CD4-positive, alpha-beta T cell treated with Interferon alpha-2 for 1 hour (primary cell): Measurements from ENCODE around the gene CTU2.
"Not testable (repeated sequence)": the region's sequence is repeated elsewhere in the genome, so short reads cannot be mapped to it uniquely, and the experiment has no call there.

Source experiments
- DNase-seq, 2 donors: peaks; one replicate each; pipeline ENCODE4 v3.0.0-alpha.2; 2020 to 2022

Gene CTU2

GRCh38 chr16:88706229-88706964 lies at the start of gene CTU2, which contains the start of gene RNF166:
Gene CTU2 (plus strand): TSS chr16:88706503. CDS start chr16:88706531, 28 bp downstream.
Gene RNF166 (minus strand): TSS chr16:88706408. CDS start chr16:88706325, 83 bp downstream.
- peak; percentile 86 to 92 for DNase-seq

- no peak for DNase-seq
Observed at GRCh38 chr16:88657371-88657770, 48.9 kb upstream of the CTU2 start.

GRCh38 chr16:88658714-88659113 lies 47.6 kb upstream of the CTU2 start:
- no peak for DNase-seq

GRCh38 chr16:88659160-88659559 lies 47.1 kb upstream of the CTU2 start:
- DNase-seq = no peak

DNA sequence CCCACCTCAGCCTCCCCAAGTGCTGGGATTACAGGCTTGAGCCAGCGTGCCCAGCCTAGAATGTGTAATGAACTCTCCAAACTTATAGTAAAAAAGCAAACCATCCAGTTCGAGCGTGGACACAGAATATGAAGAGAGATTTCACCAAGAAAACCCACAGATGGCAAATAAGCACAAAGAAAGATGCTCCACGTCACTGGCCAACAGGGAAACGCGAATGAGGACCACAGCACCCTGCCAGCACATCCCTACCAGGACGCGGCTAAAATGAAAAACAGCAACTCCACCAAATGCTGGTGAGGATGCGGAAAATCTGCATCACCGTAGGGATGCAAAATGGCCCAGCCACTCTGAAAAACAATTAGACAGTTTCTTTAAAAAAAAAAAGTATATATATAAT lies 44.8 kb upstream of the CTU2 start:
- no peak for DNase-seq

DNA sequence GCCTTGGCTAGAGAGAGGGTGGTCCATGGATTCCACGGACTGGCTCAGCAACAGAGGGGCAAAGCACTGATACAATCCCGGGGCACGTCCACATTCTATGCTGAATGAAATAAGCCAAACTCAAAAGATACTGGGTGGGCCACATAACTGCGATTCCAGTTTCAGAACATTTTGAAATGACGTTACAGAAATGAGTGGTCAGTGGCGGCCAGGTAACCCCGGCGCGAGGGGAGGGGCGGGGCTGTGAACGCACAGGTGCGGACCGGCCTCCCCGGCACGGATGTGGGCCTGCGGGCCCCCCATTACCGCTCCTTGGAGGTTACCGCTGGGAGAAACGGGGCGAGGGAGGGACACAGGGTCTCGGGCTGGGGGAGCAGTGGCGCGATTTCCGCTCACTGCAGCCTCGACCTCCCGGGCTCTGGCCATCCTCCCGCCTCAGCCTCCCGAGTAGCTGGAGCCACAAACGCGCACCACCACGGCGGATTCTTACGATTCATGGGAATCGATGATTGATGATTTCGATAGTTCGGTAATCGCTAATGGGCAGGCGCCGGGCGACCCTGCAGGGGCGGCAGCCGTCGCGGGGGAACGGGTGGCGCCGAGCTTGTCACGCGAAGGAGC lies 44.0 kb upstream of the CTU2 start:
- peak in 1 of 2 donors; percentile 25 for DNase-seq

DNA sequence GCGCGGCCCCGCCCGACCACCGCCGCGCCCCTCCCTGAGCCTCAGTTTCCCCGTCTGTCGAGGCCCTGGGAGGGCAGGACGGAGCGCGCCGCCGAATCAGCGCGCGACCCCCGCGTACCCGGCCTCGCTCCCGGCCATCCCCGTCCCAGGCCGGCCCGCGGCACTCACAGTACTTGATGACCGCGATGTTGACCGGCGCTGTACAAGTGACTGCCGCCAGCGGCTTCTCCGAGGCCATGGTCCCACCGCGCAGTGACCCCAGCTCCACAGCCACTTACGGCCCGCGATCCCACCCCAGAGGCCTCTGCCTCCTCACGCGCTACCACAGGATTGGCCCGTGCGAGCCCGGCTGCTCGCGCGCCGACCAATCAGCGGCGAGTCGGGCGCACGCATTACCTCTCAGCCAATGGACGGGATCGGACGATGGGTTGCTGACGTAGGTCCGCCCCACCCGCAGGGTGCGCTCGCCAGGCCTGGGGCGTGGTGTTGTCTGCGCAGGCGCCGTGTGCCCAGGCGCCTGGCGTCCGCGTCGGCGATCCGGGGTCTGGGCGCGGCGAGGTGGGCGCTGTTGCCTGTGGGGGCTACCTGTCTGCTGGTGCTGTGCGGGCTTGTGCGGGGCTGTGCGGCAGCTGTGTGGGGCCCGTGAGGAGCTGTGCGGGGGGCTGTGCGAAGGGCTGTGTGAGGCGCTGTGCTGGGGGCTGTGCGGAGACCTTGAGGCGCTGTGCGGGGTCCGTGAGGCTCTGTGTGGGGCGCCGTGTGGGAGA lies 43.3 kb upstream of the CTU2 start, which contains the start of gene MVD:
MVD (minus strand) TSS at position 249 of the 764 bp plus-strand sequence; CDS start at position 238, 11 bp downstream.
- peak; percentile 96 to 97 for DNase-seq

DNA sequence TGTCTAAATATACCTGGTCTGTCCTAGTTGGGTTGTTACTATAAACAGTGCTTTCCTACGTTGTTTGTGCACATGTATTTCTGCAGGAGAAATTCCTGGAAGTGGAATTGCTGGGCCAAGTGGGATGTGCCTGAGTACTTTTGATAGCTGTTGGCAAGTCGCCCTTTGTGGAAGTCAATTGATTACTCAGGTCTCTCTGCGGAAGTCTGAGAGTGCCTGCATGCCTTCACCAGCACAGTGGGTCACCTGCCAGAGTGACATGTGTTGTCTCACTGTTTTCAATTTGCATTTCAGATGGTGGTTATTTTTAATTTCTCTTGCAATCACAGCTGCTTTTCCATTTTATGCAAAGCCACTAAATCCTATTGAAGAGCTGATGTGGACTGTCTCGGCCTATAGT lies 41.2 kb upstream of the CTU2 start:
- DNase-seq = no peak

GRCh38 chr16:88665570-88665969 lies 40.7 kb upstream of the CTU2 start:
- DNase-seq = no peak

DNA sequence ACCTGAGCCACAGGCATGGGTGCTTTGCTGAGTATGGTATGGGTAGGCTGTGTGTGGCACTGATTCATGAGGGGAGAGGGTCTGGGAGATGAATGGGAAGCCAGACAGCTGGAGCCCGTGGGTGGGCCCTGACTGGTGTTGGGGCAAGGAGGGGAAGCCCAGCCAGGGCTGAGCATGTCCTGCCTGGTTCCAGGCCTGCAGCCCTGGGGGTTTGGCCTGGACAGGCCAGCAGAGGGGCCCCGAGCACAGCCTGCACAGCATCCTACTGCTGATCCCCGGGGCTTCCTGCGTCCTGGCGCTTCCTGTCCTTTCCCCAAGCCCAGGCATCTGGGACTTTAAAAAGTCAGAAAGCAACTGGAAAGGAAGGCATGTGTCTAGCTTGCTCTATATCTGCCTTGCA lies 38.8 kb upstream of the CTU2 start:
- no peak for DNase-seq

DNA sequence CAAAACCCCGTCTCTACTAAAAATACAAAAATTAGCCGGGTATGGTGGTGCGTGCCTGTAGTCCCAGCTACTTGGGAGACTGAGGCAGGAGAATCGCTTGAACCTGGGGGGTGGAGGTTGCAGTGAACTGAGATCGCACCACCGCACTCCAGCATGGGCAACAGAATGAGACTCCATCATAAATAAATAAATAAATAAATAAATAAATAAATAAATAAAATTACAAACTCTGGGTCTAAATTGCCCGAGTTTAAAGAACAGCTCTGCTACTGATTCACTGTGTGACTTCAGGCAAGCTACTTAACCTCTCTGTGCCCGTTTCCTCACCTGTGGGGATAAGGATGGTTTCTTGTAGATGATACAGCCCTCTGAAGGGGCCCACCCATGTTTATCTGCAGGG lies 36.8 kb upstream of the CTU2 start:
- DNase-seq = not testable (repeated sequence)

DNA sequence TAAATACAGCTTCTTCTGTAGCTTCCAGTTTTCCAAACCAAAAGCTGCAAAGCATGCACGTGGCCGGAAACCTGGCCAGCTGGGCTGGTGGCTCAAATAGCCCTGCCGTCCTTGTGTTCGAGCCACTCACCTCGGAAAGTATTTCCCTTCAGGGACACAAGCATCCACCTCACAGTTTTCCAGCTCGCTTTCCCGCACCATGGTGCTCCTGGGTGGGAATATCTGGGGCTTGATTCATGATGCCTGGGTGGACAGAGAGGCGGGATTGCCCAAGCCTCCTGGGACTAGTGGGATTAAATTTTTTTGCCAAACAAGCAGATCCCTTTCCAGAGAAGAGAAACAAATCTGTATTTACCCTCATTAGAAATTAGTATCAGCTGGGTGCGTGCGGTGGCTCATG lies 36.3 kb upstream of the CTU2 start:
- no peak for DNase-seq

DNA sequence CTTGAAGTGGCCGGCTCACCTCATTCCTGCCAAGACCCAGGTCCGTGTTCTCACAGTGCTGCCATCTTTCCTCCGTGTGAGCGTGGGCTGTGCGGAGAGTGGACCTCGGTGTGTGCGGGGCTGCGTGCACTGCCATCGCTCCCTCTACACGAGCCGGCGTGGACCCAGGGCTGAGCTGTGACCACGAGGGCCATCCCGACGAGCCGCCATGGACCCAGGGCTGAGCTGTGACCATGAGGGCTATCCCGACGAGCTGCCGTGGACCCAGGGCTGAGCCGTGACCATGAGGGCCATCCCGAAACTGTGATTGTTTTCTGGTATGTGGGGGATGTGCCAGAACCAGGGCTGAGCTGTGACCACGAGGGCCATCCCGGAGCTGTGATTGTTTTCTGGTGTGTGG lies 34.5 kb upstream of the CTU2 start:
- DNase-seq = no peak

- no peak for DNase-seq
Observed at GRCh38 chr16:88672776-88673175, 33.5 kb upstream of the CTU2 start.

DNA sequence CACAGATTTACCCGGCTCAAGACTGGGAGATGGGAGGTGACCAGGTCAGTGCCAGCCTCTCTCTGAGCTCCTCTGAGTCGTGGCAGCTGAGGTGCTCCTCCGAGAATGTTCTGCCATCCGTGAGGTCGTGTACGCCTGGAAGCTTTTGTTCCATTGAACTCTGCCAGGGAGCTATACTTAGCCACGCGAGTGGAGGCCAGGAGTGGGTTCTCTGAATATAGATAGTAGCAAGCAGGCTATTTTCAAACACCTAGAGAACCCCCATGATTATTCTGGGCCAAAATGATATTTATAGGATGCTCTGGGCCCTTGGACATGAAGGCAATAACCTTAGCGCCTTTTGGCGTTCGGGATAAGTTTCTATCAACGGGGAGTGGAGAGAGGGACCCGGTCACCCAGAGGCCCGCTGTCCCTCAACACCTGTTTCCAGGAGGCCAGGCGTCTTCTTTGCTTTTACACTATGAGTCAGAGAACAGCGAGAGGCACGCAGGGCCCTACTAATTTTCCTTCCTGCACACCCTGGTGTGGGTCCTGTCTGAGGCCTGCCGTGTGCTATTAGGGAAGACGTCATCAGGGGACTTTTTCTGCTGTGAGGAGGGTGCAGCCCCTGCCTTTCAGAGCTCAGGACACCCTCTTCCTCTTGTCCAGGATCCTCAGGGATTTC lies 32.5 kb upstream of the CTU2 start:
- no peak for DNase-seq

DNA sequence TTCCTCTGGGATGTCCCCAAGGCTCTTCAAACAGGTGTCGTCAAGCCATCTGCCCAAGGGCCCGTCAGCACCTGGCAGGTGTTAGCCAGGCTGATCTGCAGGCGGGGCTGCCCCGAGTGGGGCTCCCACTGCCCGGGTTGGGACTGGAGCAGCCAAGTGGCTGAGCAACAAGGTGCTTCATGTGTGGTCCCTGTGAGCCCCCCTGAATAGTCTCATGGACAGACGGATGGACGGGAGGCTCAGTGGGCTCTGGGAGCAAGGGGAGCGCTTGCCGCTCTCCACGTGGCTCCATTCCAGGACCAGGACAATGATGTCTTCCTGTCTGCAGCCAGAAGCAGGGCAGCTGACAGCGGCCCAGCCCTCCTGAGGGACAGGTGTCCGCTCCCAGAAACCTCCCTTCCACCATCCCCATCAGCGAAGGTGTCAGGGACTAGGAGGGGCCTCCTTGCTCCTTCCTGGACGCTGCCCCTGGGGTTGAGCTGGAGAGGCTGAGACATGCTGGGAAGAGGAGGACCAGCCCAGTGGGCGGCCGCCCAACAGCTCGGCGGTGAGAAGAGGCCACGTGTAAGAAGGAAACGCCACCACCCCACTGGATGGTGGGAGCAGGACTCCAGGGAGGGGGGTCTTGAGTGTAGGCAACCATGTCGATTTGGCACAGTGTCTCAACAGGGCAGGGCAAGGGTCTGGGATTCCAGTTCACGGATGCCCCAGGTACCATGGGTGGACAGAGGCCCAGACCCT lies 29.6 kb upstream of the CTU2 start:
- DNase-seq = no peak

- no peak for DNase-seq
Observed at GRCh38 chr16:88677721-88678120, 28.6 kb upstream of the CTU2 start.

- no peak for DNase-seq
Observed at GRCh38 chr16:88678224-88678979, 27.9 kb upstream of the CTU2 start.

GRCh38 chr16:88680554-88681083 lies 25.7 kb upstream of the CTU2 start:
- DNase-seq = no peak

DNA sequence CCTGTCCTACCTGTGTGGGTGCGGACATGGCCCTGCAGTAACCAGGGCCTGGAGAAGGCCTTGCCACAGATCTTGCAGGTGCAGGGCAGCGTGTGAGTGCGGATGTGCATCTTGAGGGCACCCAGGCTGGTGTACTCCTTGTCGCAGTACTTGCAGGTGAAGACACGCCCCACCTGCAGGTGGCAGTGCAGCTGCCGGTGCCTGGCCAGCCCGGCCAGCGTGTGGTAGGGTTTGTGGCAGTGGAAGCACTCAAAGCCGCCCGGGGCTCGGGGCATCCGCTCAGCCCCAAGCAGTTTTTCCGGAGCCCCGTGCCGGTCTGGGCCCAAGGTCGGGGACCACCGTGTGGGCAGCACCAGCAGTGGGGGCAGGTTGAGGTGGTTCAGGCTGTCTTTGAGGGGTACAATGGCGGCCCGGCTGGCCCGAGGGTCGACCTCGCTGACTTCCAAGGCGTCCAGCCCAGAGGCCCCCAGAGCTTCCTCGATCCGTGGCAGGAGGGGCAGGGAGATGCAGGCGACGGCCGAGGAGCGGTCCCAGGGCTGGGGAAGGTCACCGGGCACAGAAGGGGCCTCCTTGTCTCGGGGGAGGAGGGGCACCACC lies 25.1 kb upstream of the CTU2 start:
- DNase-seq = peak; percentile 49 to 68
